Astrocyte (in vitro differentiated cells and primary cell): ENCODE measurements around the gene EPHB1. TPM values are rescaled to one million over a fixed set of nuclear protein-coding genes. Genes with fewer than 3 reads are reported as not detected.

Source experiments
- DNase-seq: peaks from one replicate; pipeline ENCODE4 v3.0.0-alpha.2; 2010; ENCODE audit warnings: low read depth
- FAIRE-seq: peaks from 2 replicates; lab custom pipeline; 2011; peaks lifted over from hg19 to GRCh38; lab: Jason Lieb, UNC
- H2AFZ ChIP-seq: 2 replicates; pipeline ENCODE4 v1.6.0; 2012; ENCODE audit warnings: low read depth, low read length, inconsistent platforms
- H3K27ac ChIP-seq: 2 replicates; pipeline ENCODE4 v1.5.1; 2011; ENCODE audit warnings: low read depth, low read length, inconsistent platforms
- H3K27me3 ChIP-seq: 2 replicates; pipeline ENCODE4 v1.6.0; 2011; ENCODE audit warnings: low read length, inconsistent platforms; ENCODE audit not compliant: insufficient read depth
- H3K36me3 ChIP-seq: 2 replicates; pipeline ENCODE4 v1.5.1; 2011; ENCODE audit warnings: low read length, inconsistent platforms; ENCODE audit not compliant: insufficient read depth
- H3K4me1 ChIP-seq: 2 replicates; pipeline ENCODE4 v1.5.1; 2011; ENCODE audit warnings: low read length, inconsistent platforms; ENCODE audit not compliant: insufficient read depth
- H3K4me2 ChIP-seq: 2 replicates; pipeline ENCODE4 v1.6.0; 2012; ENCODE audit warnings: low read length, inconsistent platforms
- H3K4me3 ChIP-seq: 2 replicates; pipeline ENCODE4 v1.5.1; 2011; ENCODE audit warnings: low read depth, mild to moderate bottlenecking, low read length, inconsistent platforms; ENCODE audit not compliant: insufficient read depth
- H3K79me2 ChIP-seq: 2 replicates; pipeline ENCODE4 v1.6.0; 2012; ENCODE audit warnings: mild to moderate bottlenecking, low read length, inconsistent platforms; ENCODE audit not compliant: insufficient read depth
- H3K9ac ChIP-seq: 2 replicates; pipeline ENCODE4 v1.6.0; 2012; ENCODE audit warnings: mild to moderate bottlenecking, low read length, inconsistent platforms
- H3K9me3 ChIP-seq: 2 replicates; pipeline ENCODE4 v1.5.1; 2012; ENCODE audit warnings: low read depth, mild to moderate bottlenecking, low read length, inconsistent platforms; ENCODE audit not compliant: insufficient read depth
- H4K20me1 ChIP-seq: 2 replicates; pipeline ENCODE4 v1.6.0; 2012; ENCODE audit warnings: low read length, inconsistent platforms; ENCODE audit not compliant: insufficient read depth
- H3K27ac Mint-ChIP-seq: one replicate; pipeline ENCODE4 v1.8.0; 2021; ENCODE audit warnings: mild to moderate bottlenecking, mixed read lengths; ENCODE audit not compliant: unreplicated experiment
- H3K27me3 Mint-ChIP-seq: one replicate; pipeline ENCODE4 v1.8.0; 2021; ENCODE audit warnings: low read depth, mixed read lengths; ENCODE audit not compliant: unreplicated experiment
- H3K36me3 Mint-ChIP-seq: one replicate; pipeline ENCODE4 v1.8.0; 2021; ENCODE audit warnings: low read depth, mixed read lengths; ENCODE audit not compliant: unreplicated experiment
- H3K4me1 Mint-ChIP-seq: one replicate; pipeline ENCODE4 v1.8.0; 2021; ENCODE audit warnings: low read depth, mixed read lengths; ENCODE audit not compliant: unreplicated experiment
- H3K4me3 Mint-ChIP-seq: one replicate; pipeline ENCODE4 v1.8.0; 2021; ENCODE audit warnings: mild to moderate bottlenecking, moderate library complexity, mixed read lengths; ENCODE audit not compliant: unreplicated experiment
- H3K9me3 Mint-ChIP-seq: one replicate; pipeline ENCODE4 v1.8.0; 2021; ENCODE audit warnings: mild to moderate bottlenecking, mixed read lengths; ENCODE audit not compliant: unreplicated experiment
- EZH2 ChIP-seq: IDR thresholded peaks from 2 replicates; pipeline ENCODE4 v1.6.1; 2012; ENCODE audit warnings: mild to moderate bottlenecking, low read length, inconsistent platforms; ENCODE audit not compliant: insufficient read depth
- total RNA-seq: library from RNA; stranded (reverse); gene quantifications from 2 replicates; pipeline ENCODE4 v1.2.1, GENCODE V29; 2021
- TF ChIP-seq, protein P1 (sequence below): IDR thresholded peaks from 2 replicates; pipeline ENCODE4 v1.5.1; 2011; ENCODE audit warnings: low read depth, mild to moderate bottlenecking, inconsistent platforms, low read length, moderate library complexity; ENCODE audit not compliant: insufficient read depth

Gene EPHB1
- total RNA-seq, 1 donor from 2014 or later, result 4.1 TPM

DNA sequence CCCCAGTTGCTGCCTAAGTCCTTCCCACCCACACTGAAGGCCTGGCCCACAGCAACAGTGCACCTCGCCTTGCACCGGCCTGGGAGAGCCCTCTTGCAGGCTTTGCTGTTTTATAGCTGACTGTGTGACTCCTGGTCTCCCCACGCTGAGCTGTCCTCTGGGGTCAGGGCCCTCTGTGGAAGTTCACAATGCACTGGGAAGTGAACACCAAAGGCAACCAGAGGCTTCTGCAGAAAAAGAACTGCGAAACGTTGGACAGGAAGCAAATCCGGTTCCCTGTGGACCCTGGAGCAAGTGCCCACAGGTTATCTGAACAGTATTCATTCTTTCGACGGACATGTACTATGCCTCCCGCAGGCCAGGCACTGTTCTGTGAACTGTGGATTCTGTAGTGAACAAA lies 737 bp upstream of the EPHB1 start:
- no peak for TF ChIP-seq EZH2
- TF ChIP-seq, protein P1, sequence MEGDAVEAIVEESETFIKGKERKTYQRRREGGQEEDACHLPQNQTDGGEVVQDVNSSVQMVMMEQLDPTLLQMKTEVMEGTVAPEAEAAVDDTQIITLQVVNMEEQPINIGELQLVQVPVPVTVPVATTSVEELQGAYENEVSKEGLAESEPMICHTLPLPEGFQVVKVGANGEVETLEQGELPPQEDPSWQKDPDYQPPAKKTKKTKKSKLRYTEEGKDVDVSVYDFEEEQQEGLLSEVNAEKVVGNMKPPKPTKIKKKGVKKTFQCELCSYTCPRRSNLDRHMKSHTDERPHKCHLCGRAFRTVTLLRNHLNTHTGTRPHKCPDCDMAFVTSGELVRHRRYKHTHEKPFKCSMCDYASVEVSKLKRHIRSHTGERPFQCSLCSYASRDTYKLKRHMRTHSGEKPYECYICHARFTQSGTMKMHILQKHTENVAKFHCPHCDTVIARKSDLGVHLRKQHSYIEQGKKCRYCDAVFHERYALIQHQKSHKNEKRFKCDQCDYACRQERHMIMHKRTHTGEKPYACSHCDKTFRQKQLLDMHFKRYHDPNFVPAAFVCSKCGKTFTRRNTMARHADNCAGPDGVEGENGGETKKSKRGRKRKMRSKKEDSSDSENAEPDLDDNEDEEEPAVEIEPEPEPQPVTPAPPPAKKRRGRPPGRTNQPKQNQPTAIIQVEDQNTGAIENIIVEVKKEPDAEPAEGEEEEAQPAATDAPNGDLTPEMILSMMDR, result no peak
- peak overlapping the region; percentile 8 for H3K4me3 Mint-ChIP-seq

DNA sequence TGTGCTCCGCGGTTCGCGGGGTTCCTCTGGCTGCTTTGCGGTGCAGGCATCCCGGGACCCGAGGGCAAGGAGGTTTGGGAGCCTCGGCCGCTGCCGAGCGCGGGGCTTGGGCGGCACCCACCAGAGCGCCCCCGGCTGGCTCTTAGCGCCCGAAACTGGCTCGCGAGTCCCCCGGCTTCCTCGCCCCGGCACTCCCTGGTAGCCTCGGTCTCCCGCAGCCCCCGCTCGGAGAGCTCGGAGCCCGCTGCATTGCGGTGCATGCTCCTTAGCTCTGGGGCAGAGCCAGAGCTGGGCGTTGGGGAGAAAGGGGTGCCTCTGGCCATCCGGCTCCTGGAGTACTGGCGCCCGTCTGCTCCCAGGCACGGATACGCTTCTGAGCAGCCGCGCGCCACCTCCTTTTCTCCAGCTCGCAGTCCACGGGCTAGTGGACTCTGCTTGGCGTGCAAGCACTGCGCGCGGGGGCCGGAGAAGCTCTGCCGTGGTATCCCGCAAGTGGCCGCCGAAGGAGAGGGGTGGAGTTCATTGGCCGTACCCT lies 753 bp downstream of the EPHB1 start:
- Mint-ChIP-seq H3K4me3 (peak overlapping the region; percentile 94), H3K9me3 (peaks cover 2% of the 10 kb centered on the region), H3K27me3 (peaks cover 62% of the 10 kb centered on the region), H3K27ac (no peak overlapping the region), H3K4me1 (peaks cover 5% of the 10 kb centered on the region), H3K36me3 (peaks cover 2% of the 10 kb centered on the region)
- H2AFZ ChIP-seq, result peak overlapping the region; percentile 97
- DNase-seq (peak; percentile 33), FAIRE-seq (no peak)
- no peaks in the 10 kb centered on the region for H4K20me1 ChIP-seq
- peaks cover 17% of the 10 kb centered on the region for H3K27me3 ChIP-seq
- H3K79me2 ChIP-seq, result no peaks in the 10 kb centered on the region
- H3K27ac ChIP-seq, result no peak overlapping the region
- H3K4me1 ChIP-seq, result peaks cover 14% of the 10 kb centered on the region
- no peaks in the 10 kb centered on the region for H3K36me3 ChIP-seq
- H3K9me3 ChIP-seq, result no peaks in the 10 kb centered on the region
- TF ChIP-seq, protein P1, result no peak
- TF ChIP-seq EZH2, result no peak
- H3K9ac ChIP-seq, result peak overlapping the region; percentile 79
- H3K4me3 ChIP-seq, result peak overlapping the region; percentile 72
- H3K4me2 ChIP-seq, result peak overlapping the region; percentile 100

More for the DNA sequence above, 737 bp upstream of the EPHB1 start:
- Histone ChIP-seq H3K4me3 (no peak overlapping the region), H3K4me2 (no peak overlapping the region), H3K79me2 (no peaks in the 10 kb centered on the region), H4K20me1 (no peaks in the 10 kb centered on the region), H3K9me3 (no peaks in the 10 kb centered on the region), H3K36me3 (no peaks in the 10 kb centered on the region), H3K9ac (no peak overlapping the region), H2AFZ (no peak overlapping the region), H3K27ac (no peak overlapping the region), H3K27me3 (peaks cover 21% of the 10 kb centered on the region), H3K4me1 (peaks cover 14% of the 10 kb centered on the region)
- H3K36me3 Mint-ChIP-seq, result peaks cover 2% of the 10 kb centered on the region
- no peak overlapping the region for H3K27ac Mint-ChIP-seq
- no peak for DNase-seq
- H3K4me1 Mint-ChIP-seq, result peaks cover 5% of the 10 kb centered on the region
- no peak for FAIRE-seq
- peaks cover 2% of the 10 kb centered on the region for H3K9me3 Mint-ChIP-seq
- H3K27me3 Mint-ChIP-seq, result peaks cover 63% of the 10 kb centered on the region

DNA sequence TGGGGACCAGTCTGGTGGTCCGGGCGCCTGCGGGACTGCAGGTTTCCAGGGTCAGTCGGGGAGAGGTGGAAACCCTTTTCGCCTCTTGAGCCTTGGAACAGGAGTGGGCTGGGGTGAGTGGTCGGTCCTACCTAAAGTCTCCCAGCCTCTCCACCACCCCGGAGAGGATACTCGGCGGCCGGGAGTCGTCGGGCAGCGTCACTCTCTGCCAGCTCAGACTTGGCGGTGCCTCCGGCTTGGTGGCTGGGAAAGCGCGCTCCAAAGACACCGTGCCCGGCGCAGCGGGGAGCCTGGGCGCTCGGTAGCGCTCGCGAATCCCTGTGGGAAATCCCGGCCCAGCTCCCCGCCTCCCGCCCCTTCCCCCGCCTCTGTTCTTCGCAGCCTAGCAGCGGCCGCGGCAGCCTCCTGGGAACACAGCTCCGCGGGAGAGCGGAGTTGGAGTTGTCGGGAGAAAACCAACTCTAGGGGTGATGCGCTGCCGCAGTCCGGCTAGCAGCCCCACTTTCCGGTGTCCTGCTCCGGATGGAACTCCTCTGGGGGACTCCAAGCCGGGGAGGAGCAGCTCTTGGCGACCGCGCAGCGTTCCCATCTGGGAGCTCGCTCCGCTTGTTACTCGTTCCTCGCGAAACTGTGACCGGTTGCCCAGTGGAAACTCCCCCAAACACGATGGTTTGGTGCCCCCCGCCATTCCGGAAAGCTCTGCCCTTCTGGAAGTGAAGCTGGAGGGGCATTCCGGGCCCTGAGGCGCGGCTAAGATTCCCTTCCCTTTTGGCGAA lies 1.4 kb downstream of the EPHB1 start:
- Mint-ChIP-seq H3K4me1 (peaks cover 5% of the 10 kb centered on the region), H3K4me3 (peak overlapping the region; percentile 80), H3K36me3 (peaks cover 2% of the 10 kb centered on the region), H3K9me3 (peaks cover 2% of the 10 kb centered on the region), H3K27ac (no peak overlapping the region), H3K27me3 (peaks cover 63% of the 10 kb centered on the region)
- peak overlapping the region; percentile 72 for H3K4me3 ChIP-seq
- H3K27me3 ChIP-seq, result peaks cover 17% of the 10 kb centered on the region
- peaks cover 14% of the 10 kb centered on the region for H3K4me1 ChIP-seq
- TF ChIP-seq EZH2, result peak; percentile 57
- TF ChIP-seq, protein P1, result no peak
- peak overlapping the region; percentile 79 for H3K9ac ChIP-seq
- no peak overlapping the region for H3K27ac ChIP-seq
- H2AFZ ChIP-seq, result peak overlapping the region; percentile 97
- no peaks in the 10 kb centered on the region for H3K79me2 ChIP-seq
- H4K20me1 ChIP-seq, result no peaks in the 10 kb centered on the region
- H3K4me2 ChIP-seq, result peak overlapping the region; percentile 100
- peak; percentile 4 for DNase-seq
- no peaks in the 10 kb centered on the region for H3K9me3 ChIP-seq
- FAIRE-seq, result no peak
- no peaks in the 10 kb centered on the region for H3K36me3 ChIP-seq
